Fibroblast of lung (primary cell): Measurements from ENCODE around the gene AGBL4. TPM values are rescaled to one million over a fixed set of nuclear protein-coding genes. Genes with fewer than 3 reads are reported as not detected.

Experiments used
- DNase-seq, 2 donors: peaks; one replicate each; pipeline versions ENCODE4 v3.0.0 to v3.0.0-alpha.2; 2010; ENCODE audit warnings: low read depth in 2 of 2
- H2AFZ ChIP-seq: 2 replicates; pipeline ENCODE4 v1.5.1; 2012; ENCODE audit warnings: low read length, control low read depth, inconsistent platforms
- H3K27ac ChIP-seq: 2 replicates; pipeline ENCODE4 v1.5.1; 2011; ENCODE audit warnings: low read length, control low read depth; ENCODE audit not compliant: insufficient read depth
- H3K27me3 ChIP-seq: 2 replicates; pipeline ENCODE4 v1.5.1; 2011; ENCODE audit warnings: mild to moderate bottlenecking, low read length; ENCODE audit not compliant: control insufficient read depth, insufficient read depth
- H3K36me3 ChIP-seq: 2 replicates; pipeline ENCODE4 v1.5.1; 2011; ENCODE audit warnings: low read length; ENCODE audit not compliant: control insufficient read depth, insufficient read depth
- H3K4me1 ChIP-seq: 2 replicates; pipeline ENCODE4 v1.5.1; 2011; ENCODE audit warnings: low read length; ENCODE audit not compliant: control insufficient read depth, insufficient read depth; ENCODE audit errors: extremely low read depth
- H3K4me2 ChIP-seq: 2 replicates; pipeline ENCODE4 v1.5.1; 2011; ENCODE audit warnings: low read length, control low read depth; ENCODE audit not compliant: insufficient read depth; ENCODE audit errors: extremely low read depth
- H3K4me3 ChIP-seq, 4 experiments: fragments of 200-600 bp in 1 of 4; sonication (generic) in 1 of 4; replicated peaks in 1 of 4; 2 replicates each; pipeline ENCODE4 v1.5.1; 2011 to 2016; ENCODE audit warnings: low read length in 4 of 4, low read depth in 3 of 4, mild to moderate bottlenecking in 3 of 4, control low read depth in 2 of 4, inconsistent platforms in 1 of 4, mixed read lengths in 1 of 4; ENCODE audit not compliant: insufficient read depth in 1 of 4; ENCODE audit errors: control extremely low read depth in 1 of 4
- H3K79me2 ChIP-seq: 2 replicates; pipeline ENCODE4 v1.5.1; 2012; ENCODE audit warnings: mild to moderate bottlenecking, low read length, inconsistent platforms; ENCODE audit not compliant: control insufficient read depth, insufficient read depth
- H3K9ac ChIP-seq: 2 replicates; pipeline ENCODE4 v1.5.1; 2011; ENCODE audit warnings: mild to moderate bottlenecking, low read length, control low read depth; ENCODE audit not compliant: insufficient read depth
- H3K9me3 ChIP-seq: 2 replicates; pipeline ENCODE4 v1.5.1; 2012; ENCODE audit warnings: low read depth, low read length; ENCODE audit not compliant: control insufficient read depth, insufficient read depth
- H4K20me1 ChIP-seq: 2 replicates; pipeline ENCODE4 v1.5.1; 2011; ENCODE audit warnings: low read length; ENCODE audit not compliant: control insufficient read depth, insufficient read depth; ENCODE audit errors: extremely low read depth
- CTCF ChIP-seq, 2 donors: IDR thresholded peaks in 1 of 2; conservative IDR thresholded peaks in 1 of 2; 1 replicate in 1 of 2; 2 replicates in 1 of 2; pipeline ENCODE4 v1.5.1; 2011 to 2012; ENCODE audit warnings: low read length in 2 of 2, control low read depth in 1 of 2, inconsistent platforms in 1 of 2, low read depth in 1 of 2, mild to moderate bottlenecking in 1 of 2
- EZH2 ChIP-seq: IDR thresholded peaks from 2 replicates; pipeline ENCODE4 v1.5.1; 2012; ENCODE audit warnings: low read length, control low read depth, mild to moderate bottlenecking; ENCODE audit errors: missing control alignments
- polyA plus RNA-seq, 2 donors: library from polyadenylated mRNA; depleted of rRNA in 1 of 2; stranded (reverse) in 1 of 2; unstranded in 1 of 2; fragments of >200 nt; gene quantifications; 2 replicates each; pipeline ENCODE4 v1.2.1, GENCODE V29; 2011 to 2012; ENCODE audit warnings: missing spikeins in 1 of 2
- total RNA-seq: library from RNA; depleted of rRNA; stranded (reverse); fragments of >200 nt; gene quantifications from 2 replicates; pipeline ENCODE4 v1.2.1, GENCODE V29; 2014

The AGBL4 gene
- total and polyA plus RNA-seq, 2 donors (not counting 1 experiment from before 2014, with no cell fraction given): not detected

DNA sequence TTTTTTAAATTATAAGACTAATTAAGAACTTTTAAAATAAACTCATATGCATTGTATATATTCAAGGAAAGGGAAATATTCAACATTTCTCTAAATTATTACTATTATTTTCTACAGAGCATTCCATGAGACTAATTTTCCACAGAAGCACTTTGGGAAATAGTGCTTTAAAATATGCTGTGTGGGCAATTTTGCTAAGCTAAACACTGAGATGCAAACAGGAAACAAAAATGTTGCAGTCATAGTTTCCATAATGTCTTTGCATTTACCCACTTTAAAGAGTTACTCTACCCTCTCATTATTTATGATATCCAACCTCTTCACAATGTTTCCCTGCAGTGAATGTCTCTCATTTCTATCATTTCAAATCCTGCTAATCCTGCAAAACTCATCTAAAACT is 977.4 kb downstream of the AGBL4 start:
- Histone ChIP-seq H3K27ac (no peak overlapping the region), H2AFZ (no peak overlapping the region)

DNA sequence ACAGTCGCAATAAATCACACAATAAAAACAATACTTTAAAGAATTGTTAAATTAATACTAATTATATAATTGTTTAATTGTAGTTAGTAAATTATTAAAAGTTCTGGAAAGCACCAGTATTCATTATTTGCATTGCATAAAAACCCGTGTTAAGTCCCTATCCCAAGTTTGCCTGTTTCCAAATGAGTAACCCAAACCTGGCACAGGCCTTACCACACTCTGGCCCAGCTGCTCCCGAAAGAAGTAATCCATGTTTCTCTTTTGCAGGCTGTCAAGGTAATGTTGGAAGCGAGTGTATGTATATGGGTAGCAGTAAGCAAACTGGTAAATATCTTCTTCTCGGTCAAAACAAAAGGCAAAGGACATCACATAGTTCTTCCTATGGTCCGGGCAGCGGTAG is 978.4 kb downstream of the AGBL4 start:
- Histone ChIP-seq H3K27ac (no peak overlapping the region), H4K20me1 (no peaks in the 10 kb centered on the region), H3K4me3 (no peak overlapping the region), H3K79me2 (no peaks in the 10 kb centered on the region), H3K9me3 (no peaks in the 10 kb centered on the region), H3K36me3 (no peaks in the 10 kb centered on the region), H3K27me3 (no peaks in the 10 kb centered on the region), H3K4me1 (no peaks in the 10 kb centered on the region), H3K4me2 (no peak overlapping the region), H2AFZ (no peak overlapping the region), H3K9ac (no peak overlapping the region)
- no peak for TF ChIP-seq EZH2
- TF ChIP-seq CTCF (conservative IDR thresholded peaks at IDR 0.05 in 1 of 2, IDR thresholded peaks at IDR 0.05 in 1 of 2; ENCODE audit: low read depth in 1 of 2, low read length in 2 of 2): no peak
- no peak for DNase-seq

More for the DNA sequence above, 977.4 kb downstream of the AGBL4 start:
- no peaks in the 10 kb centered on the region for H3K27me3 ChIP-seq
- no peaks in the 10 kb centered on the region for H3K9me3 ChIP-seq
- H4K20me1 ChIP-seq: no peaks in the 10 kb centered on the region
- no peak overlapping the region for H3K4me2 ChIP-seq
- no peaks in the 10 kb centered on the region for H3K79me2 ChIP-seq
- H3K9ac ChIP-seq: no peak overlapping the region
- no peak overlapping the region for H3K4me3 ChIP-seq
- DNase-seq: no peak
- H3K4me1 ChIP-seq: no peaks in the 10 kb centered on the region
- H3K36me3 ChIP-seq: no peaks in the 10 kb centered on the region
- no peak for TF ChIP-seq CTCF (conservative IDR thresholded peaks at IDR 0.05 in 1 of 2, IDR thresholded peaks at IDR 0.05 in 1 of 2; ENCODE audit: low read depth in 1 of 2, low read length in 2 of 2)
- no peak for TF ChIP-seq EZH2

DNA sequence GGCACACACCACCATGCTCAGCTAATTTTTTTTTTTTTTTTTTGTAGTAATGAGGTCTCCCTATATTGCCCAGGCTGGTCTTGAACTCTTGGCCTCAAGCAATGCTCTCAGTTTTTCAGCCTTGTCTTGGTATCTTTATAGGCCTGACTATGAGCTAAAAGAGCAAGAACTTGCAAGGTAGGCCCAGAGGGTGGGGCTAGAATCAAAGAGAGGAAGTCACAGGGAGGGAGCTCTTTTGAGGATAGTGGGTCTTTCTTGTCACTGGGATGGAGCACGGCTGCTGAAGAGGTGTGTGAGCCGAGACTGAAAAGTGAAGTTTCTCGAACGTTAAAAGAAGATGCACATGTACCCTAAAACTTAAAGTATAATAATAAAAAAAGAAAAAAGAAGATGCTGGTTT is 987.1 kb downstream of the AGBL4 start:
- Histone ChIP-seq H3K4me2 (no peak overlapping the region), H3K36me3 (no peaks in the 10 kb centered on the region), H3K4me3 (no peak overlapping the region), H3K9me3 (no peaks in the 10 kb centered on the region), H4K20me1 (no peaks in the 10 kb centered on the region), H3K9ac (no peak overlapping the region), H3K79me2 (no peaks in the 10 kb centered on the region), H2AFZ (no peak overlapping the region), H3K27me3 (no peaks in the 10 kb centered on the region), H3K27ac (no peak overlapping the region), H3K4me1 (no peaks in the 10 kb centered on the region)
- TF ChIP-seq EZH2 (no peak), CTCF (conservative IDR thresholded peaks at IDR 0.05 in 1 of 2, IDR thresholded peaks at IDR 0.05 in 1 of 2; ENCODE audit: low read depth in 1 of 2, low read length in 2 of 2) (no peak)
- DNase-seq: no peak
